OCI-LY3 (cell line): ENCODE data around the gene INSL4.

Source experiments
- EZH2phosphoT487 ChIP-seq: fragments of 200-600 bp; shearing (Covaris generic); IDR thresholded peaks from 2 replicates; pipeline ENCODE4 v1.6.1; 2018; ENCODE audit warnings: antibody characterized with exemption, mixed run types, low read depth
- TF ChIP-seq, protein P1 (sequence below): fragments of 200-600, 300-600 bp; sonication (generic); IDR thresholded peaks from 2 replicates; pipeline ENCODE4 v1.5.1; 2014; ENCODE audit warnings: antibody characterized with exemption, low read length, low read depth

- TF ChIP-seq, protein P1, sequence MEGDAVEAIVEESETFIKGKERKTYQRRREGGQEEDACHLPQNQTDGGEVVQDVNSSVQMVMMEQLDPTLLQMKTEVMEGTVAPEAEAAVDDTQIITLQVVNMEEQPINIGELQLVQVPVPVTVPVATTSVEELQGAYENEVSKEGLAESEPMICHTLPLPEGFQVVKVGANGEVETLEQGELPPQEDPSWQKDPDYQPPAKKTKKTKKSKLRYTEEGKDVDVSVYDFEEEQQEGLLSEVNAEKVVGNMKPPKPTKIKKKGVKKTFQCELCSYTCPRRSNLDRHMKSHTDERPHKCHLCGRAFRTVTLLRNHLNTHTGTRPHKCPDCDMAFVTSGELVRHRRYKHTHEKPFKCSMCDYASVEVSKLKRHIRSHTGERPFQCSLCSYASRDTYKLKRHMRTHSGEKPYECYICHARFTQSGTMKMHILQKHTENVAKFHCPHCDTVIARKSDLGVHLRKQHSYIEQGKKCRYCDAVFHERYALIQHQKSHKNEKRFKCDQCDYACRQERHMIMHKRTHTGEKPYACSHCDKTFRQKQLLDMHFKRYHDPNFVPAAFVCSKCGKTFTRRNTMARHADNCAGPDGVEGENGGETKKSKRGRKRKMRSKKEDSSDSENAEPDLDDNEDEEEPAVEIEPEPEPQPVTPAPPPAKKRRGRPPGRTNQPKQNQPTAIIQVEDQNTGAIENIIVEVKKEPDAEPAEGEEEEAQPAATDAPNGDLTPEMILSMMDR: peak; percentile 27; the same call in 1 of the 2 replicates
- no peak for TF ChIP-seq EZH2phosphoT487
These were observed 34.7 kb downstream of the INSL4 start for GRCh38 chr9:5265939-5266338.
